Suppressor macrophage treated with lipopolysaccharide for 1 hour (primary cell): ENCODE measurements around the gene TBX1.

ENCODE experiments used
- DNase-seq, 3 donors: peaks; one replicate each; pipeline ENCODE4 v3.0.0-alpha.2; 2020 to 2022

The TBX1 gene

GRCh38 chr22:19815823-19816290 lies 55.3 kb downstream of the TBX1 start:
- no peak for DNase-seq

GRCh38 chr22:19816372-19817119 lies 56.0 kb downstream of the TBX1 start:
- DNase-seq, result no peak
